Tibial artery (tissue), 4 donors: ENCODE measurements around the gene EPN2.

Experiments
- DNase-seq, 2 donors: peaks; one replicate each; pipeline ENCODE4 v3.0.0-alpha.2; 2019
- H3K27ac ChIP-seq, 2 donors: fragments of 200-600 bp; sonication (generic) in 1 of 2; 1 replicate in 1 of 2; 2 replicates in 1 of 2; pipeline ENCODE4 v1.5.1; 2018 to 2019; ENCODE audit warnings: mild to moderate bottlenecking in 1 of 2
- H3K27me3 ChIP-seq, 2 donors: fragments of 200-600 bp; sonication (generic) in 1 of 2; one replicate each; pipeline versions ENCODE4 v1.5.1 to v1.6.0; 2016 to 2019
- H3K36me3 ChIP-seq, 3 donors: fragments of 200-600 bp; sonication (generic) in 2 of 3; one replicate each; pipeline ENCODE4 v1.5.1; 2016 to 2019; ENCODE audit warnings: mild to moderate bottlenecking in 2 of 3
- H3K4me1 ChIP-seq, 4 donors: fragments of 200-600 bp; sonication (generic) in 2 of 4; 1 replicate in 3 of 4; 2 replicates in 1 of 4; pipeline ENCODE4 v1.5.1; 2016 to 2019
- H3K4me3 ChIP-seq, 2 donors: fragments of 200-600 bp; sonication (generic) in 1 of 2; 1 replicate in 1 of 2; 2 replicates in 1 of 2; pipeline ENCODE4 v1.5.1; 2018 to 2019; ENCODE audit warnings: mild to moderate bottlenecking in 2 of 2
- H3K9me3 ChIP-seq, 3 donors: fragments of 200-600 bp; sonication (generic) in 1 of 3; one replicate each; pipeline ENCODE4 v1.5.1; 2016 to 2019
- intact Hi-C: fragments of 100-400 bp; cut with DNase I; formaldehyde crosslinking; loops from one replicate; pipeline ENCODE4 v1.15.0; 2023; ENCODE audit warnings: low total_unique reads
- TF ChIP-seq, protein P1 (sequence below), 2 experiments: fragments of 200-600 bp in 1 of 2; fragments of 450-650 bp in 1 of 2; IDR thresholded peaks; one replicate each; pipeline ENCODE4 v1.5.1; 2017 to 2019; ENCODE audit warnings: antibody characterized with exemption in 2 of 2, mild to moderate bottlenecking in 1 of 2, moderate library complexity in 1 of 2

The EPN2 gene

DNA sequence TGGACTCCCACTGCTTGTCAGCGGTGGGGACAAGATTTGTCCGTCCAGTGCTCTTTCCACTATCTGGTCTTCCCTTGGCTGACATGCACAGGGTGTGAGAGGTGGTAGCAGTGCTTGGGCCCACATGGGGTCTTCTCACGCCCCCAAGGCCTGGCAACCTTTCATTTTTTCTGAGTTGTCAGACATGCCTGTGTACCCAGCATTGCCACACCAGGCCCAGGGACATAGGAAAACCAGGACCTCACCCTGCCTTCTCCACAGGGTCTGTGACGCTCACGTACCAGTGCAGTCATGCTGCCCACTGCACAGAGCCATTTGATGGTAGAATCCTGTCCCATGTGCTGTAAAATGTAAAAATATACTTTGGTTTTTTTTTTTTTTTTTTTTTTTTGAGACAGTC, 67.6 kb downstream of the EPN2 start:
- intact Hi-C loops: no loop called here
- no peak for DNase-seq
- TF ChIP-seq, protein P1, sequence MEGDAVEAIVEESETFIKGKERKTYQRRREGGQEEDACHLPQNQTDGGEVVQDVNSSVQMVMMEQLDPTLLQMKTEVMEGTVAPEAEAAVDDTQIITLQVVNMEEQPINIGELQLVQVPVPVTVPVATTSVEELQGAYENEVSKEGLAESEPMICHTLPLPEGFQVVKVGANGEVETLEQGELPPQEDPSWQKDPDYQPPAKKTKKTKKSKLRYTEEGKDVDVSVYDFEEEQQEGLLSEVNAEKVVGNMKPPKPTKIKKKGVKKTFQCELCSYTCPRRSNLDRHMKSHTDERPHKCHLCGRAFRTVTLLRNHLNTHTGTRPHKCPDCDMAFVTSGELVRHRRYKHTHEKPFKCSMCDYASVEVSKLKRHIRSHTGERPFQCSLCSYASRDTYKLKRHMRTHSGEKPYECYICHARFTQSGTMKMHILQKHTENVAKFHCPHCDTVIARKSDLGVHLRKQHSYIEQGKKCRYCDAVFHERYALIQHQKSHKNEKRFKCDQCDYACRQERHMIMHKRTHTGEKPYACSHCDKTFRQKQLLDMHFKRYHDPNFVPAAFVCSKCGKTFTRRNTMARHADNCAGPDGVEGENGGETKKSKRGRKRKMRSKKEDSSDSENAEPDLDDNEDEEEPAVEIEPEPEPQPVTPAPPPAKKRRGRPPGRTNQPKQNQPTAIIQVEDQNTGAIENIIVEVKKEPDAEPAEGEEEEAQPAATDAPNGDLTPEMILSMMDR (IDR thresholded peaks at IDR 0.05): no peak
- no peak overlapping the region for H3K27ac ChIP-seq
- H3K4me3 ChIP-seq: no peak overlapping the region
- H3K27me3 ChIP-seq: no peaks in the 10 kb centered on the region
- H3K4me1 ChIP-seq: peaks cover 0 to 30% (median 12%) of the 10 kb centered on the region in 4 donors
- no peaks in the 10 kb centered on the region for H3K9me3 ChIP-seq
- peaks cover 0 to 14% (median 9%) of the 10 kb centered on the region in 3 donors for H3K36me3 ChIP-seq

DNA sequence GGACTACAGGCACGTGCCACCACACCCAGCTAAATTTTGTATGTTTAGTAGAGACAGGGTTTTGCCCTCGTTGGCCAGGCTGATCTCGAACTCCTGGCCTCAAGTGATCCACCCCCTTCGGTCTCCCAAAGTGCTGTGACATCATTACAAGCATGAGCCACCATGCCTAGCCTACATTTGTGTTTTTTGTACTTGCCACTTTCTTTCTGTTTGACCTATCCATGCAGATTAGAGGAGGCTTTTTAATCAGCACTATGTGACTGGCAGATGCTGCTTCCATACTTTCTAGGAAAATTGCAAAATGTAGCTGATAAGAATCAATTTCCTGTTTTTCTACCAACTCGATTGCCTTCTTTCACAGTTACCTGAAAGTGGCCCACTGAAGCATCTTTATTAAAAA, 68.1 kb downstream of the EPN2 start:
- Histone ChIP-seq H3K36me3 (peaks cover 0 to 19% (median 14%) of the 10 kb centered on the region in 3 donors), H3K27ac (no peak overlapping the region), H3K4me3 (no peak overlapping the region), H3K4me1 (peaks cover 0 to 30% (median 12%) of the 10 kb centered on the region in 4 donors), H3K9me3 (no peaks in the 10 kb centered on the region), H3K27me3 (no peaks in the 10 kb centered on the region)
- DNase-seq: no peak
- intact Hi-C loops: no loop called here
- TF ChIP-seq, protein P1 (IDR thresholded peaks at IDR 0.05): no peak

DNA sequence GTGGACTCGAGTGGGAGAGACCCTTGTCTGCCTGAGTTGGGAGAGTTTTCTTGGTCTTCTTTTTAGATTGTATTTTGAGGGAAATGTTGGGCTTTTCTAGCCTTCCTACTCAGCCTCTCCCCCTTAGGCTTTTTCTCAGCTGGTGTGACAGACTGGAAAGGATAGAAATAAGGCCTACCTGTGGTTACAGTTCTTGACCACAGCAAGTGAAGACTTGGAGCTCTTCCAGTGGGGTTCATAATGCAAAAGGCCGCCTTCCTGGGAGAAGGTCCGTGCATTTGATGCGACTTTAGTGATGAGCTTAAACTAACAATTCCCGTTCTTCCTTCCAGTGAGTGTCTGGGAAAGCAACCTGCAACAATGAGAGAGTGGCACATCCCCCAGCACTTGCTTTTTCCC, 68.6 kb downstream of the EPN2 start:
- Histone ChIP-seq H3K4me3 (no peak overlapping the region), H3K27ac (no peak overlapping the region), H3K9me3 (no peaks in the 10 kb centered on the region), H3K27me3 (no peaks in the 10 kb centered on the region), H3K36me3 (peaks cover 0 to 22% (median 14%) of the 10 kb centered on the region in 3 donors), H3K4me1 (peaks cover 0 to 30% (median 12%) of the 10 kb centered on the region in 4 donors)
- TF ChIP-seq, protein P1 (IDR thresholded peaks at IDR 0.05): no peak
- no peak for DNase-seq
- intact Hi-C loops: no loop called here

DNA sequence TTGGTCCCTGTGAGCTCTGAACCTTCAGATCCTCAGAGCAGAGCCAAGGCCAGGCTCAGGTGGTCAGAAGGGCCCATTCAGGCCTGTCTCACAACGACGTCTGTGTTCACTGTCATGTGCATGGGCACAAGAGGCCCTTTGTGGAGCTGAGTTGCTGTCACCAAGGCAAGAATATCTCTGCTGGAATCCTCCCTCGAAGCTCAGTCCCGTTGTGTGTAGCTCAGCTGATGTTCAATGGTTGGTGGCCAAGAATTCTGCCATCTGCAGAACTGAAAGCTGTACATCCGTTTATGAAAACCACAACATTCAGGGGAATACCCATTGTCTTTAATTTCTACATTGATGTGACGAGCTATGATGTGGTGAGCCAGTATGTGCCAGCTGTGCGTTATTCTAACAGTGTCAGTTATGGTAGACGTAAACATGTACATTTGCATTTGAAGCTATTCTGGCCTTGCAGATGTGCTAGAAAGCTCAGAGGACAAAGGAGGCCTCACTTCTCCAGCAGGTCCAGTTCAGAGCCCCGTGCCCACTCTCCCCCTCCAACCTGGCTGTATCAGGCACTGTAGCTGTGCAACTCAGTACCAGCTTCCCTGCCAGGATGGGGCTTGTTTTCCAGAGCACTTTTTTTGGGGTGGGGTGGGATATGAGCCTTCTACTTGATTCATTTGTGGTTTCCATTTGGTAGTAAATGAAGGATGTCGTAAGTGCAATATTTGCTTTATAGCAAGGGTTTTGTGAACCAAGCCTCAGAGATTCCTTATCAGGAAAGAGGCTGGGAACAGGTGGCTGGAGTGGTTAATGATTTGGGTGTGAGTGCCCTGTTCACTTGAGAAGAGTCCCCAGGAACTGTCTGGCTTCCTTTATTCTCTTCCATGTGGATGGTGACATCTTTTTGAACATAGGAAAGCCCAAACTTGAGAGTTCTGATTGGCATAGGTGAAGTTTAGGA, 69.3 kb downstream of the EPN2 start:
- Histone ChIP-seq H3K4me1 (peaks cover 0 to 29% (median 11%) of the 10 kb centered on the region in 4 donors), H3K36me3 (peaks cover 0 to 28% (median 15%) of the 10 kb centered on the region in 3 donors), H3K27me3 (no peaks in the 10 kb centered on the region), H3K27ac (no peak overlapping the region), H3K9me3 (no peaks in the 10 kb centered on the region), H3K4me3 (no peak overlapping the region)
- intact Hi-C loops: no loop called here
- TF ChIP-seq, protein P1 (IDR thresholded peaks at IDR 0.05): no peak
- DNase-seq: no peak

DNA sequence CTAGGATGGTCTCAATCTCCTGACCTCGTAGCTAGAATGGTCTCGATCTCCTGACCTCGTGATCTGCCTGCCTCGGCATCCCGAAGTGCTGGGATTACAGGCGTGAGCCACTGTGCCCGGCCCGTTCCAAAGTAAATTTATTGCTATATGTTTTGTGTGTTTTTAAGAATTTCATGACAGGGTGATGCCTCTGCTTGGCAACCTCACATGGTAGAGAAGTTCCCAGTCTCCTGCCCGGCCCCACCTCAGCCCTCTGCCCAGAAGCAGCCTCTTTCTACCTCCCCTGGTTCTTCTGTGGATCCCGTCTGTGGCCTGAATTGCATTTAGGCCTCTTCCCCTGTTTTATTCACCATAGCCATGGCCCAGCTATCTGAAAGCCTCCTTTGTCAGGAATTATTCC, 70.4 kb downstream of the EPN2 start:
- no peaks in the 10 kb centered on the region for H3K27me3 ChIP-seq
- TF ChIP-seq, protein P1 (IDR thresholded peaks at IDR 0.05): no peak
- peaks cover 0 to 18% (median 8%) of the 10 kb centered on the region in 4 donors for H3K4me1 ChIP-seq
- no peak overlapping the region for H3K4me3 ChIP-seq
- intact Hi-C loops: no loop called here
- no peaks in the 10 kb centered on the region for H3K9me3 ChIP-seq
- H3K27ac ChIP-seq: no peak overlapping the region
- peaks cover 7 to 38% (median 25%) of the 10 kb centered on the region in 3 donors for H3K36me3 ChIP-seq
- no peak for DNase-seq
